GM23338 (cell line): ENCODE data around the gene EPHA3. TPM values are rescaled to one million over a fixed set of nuclear protein-coding genes. Genes with fewer than 3 reads are reported as not detected.

ENCODE experiments used
- ATAC-seq: fragments of 200-7000 bp; cut with Tn5 transposase; 3 replicates; pipeline ENCODE4 v1.9.1; 2020
- DNase-seq: peaks from one replicate; pipeline ENCODE4 v3.0.0-alpha.2; 2015; ENCODE audit warnings: low spot score
- H2AFZ ChIP-seq: fragments of 200-600 bp; sonication (generic); 2 replicates; pipeline ENCODE4 v1.8.0; 2016; ENCODE audit warnings: antibody characterized with exemption, mild to moderate bottlenecking, moderate library complexity
- H3F3A ChIP-seq: fragments of 200-600 bp; sonication (generic); replicated peaks from 2 replicates; pipeline ENCODE4 v1.8.0; 2017; ENCODE audit warnings: antibody characterized with exemption, mixed run types, low read depth
- H3K27ac ChIP-seq: fragments of 200-600 bp; sonication (generic); 2 replicates; pipeline ENCODE4 v1.6.1; 2016; ENCODE audit warnings: low read depth
- H3K27me3 ChIP-seq: fragments of 200-600 bp; sonication (generic); 2 replicates; pipeline ENCODE4 v1.8.0; 2016; ENCODE audit warnings: mild to moderate bottlenecking, mixed run types, moderate library complexity; ENCODE audit not compliant: insufficient read depth
- H3K36me3 ChIP-seq: fragments of 200-600 bp; sonication (generic); 2 replicates; pipeline ENCODE4 v1.8.0; 2016; ENCODE audit warnings: mild to moderate bottlenecking; ENCODE audit not compliant: insufficient read depth
- H3K4me1 ChIP-seq: fragments of 200-600 bp; sonication (generic); 2 replicates; pipeline ENCODE4 v1.8.0; 2016; ENCODE audit warnings: mild to moderate bottlenecking, moderate library complexity; ENCODE audit not compliant: insufficient read depth
- H3K4me2 ChIP-seq: fragments of 200-600 bp; sonication (generic); 2 replicates; pipeline ENCODE4 v1.7.1; 2017; ENCODE audit warnings: mixed run types
- H3K4me3 ChIP-seq: fragments of 200-600 bp; sonication (generic); 2 replicates; pipeline ENCODE4 v1.6.1; 2016; ENCODE audit warnings: mixed run types
- H3K79me2 ChIP-seq: fragments of 200-600 bp; sonication (generic); replicated peaks from 2 replicates; pipeline ENCODE4 v1.8.0; 2017; ENCODE audit warnings: mild to moderate bottlenecking; ENCODE audit not compliant: insufficient read depth
- H3K9me2 ChIP-seq: fragments of 200-600 bp; sonication (generic); 2 replicates; pipeline ENCODE4 v1.8.0; 2017; ENCODE audit not compliant: insufficient read depth
- H4K20me1 ChIP-seq: fragments of 200-600 bp; sonication (generic); replicated peaks from 2 replicates; pipeline ENCODE4 v1.8.0; 2017; ENCODE audit warnings: mild to moderate bottlenecking; ENCODE audit not compliant: insufficient read depth
- H3K27ac Mint-ChIP-seq: 2 replicates; pipeline ENCODE4 v1.8.0; 2020; ENCODE audit warnings: inconsistent platforms, mild to moderate bottlenecking, moderate library complexity, mixed read lengths
- H3K27me3 Mint-ChIP-seq: 3 replicates; pipeline ENCODE4 v1.8.0; 2022; ENCODE audit warnings: low read depth, mild to moderate bottlenecking, moderate library complexity, mixed read lengths, inconsistent platforms; ENCODE audit not compliant: insufficient read depth, poor library complexity
- H3K36me3 Mint-ChIP-seq: 3 replicates; pipeline ENCODE4 v1.8.0; 2021; ENCODE audit warnings: low read depth, mild to moderate bottlenecking, inconsistent platforms, moderate library complexity, mixed read lengths
- H3K4me1 Mint-ChIP-seq: 3 replicates; pipeline ENCODE4 v1.8.0; 2020; ENCODE audit warnings: mild to moderate bottlenecking, inconsistent platforms, mixed read lengths
- H3K4me3 Mint-ChIP-seq: 3 replicates; pipeline ENCODE4 v1.8.0; 2021; ENCODE audit warnings: moderate library complexity, mild to moderate bottlenecking, inconsistent platforms, mixed read lengths
- H3K9me3 Mint-ChIP-seq: 3 replicates; pipeline ENCODE4 v1.8.0; 2020; ENCODE audit warnings: moderate library complexity, mild to moderate bottlenecking, inconsistent platforms, mixed read lengths
- CREB1 ChIP-seq: fragments of 250-450 bp; sonication (Bioruptor Pico); IDR thresholded peaks from 2 replicates; pipeline ENCODE4 v1.5.0; 2020; ENCODE audit warnings: low read depth, mild to moderate bottlenecking, moderate library complexity
- ETS1 ChIP-seq: IDR thresholded peaks from 2 replicates; pipeline ENCODE4 v1.6.1; 2016; ENCODE audit warnings: antibody characterized with exemption
- EZH2 ChIP-seq: fragments of 200-600 bp; sonication (generic); IDR thresholded peaks from one replicate; pipeline ENCODE4 v1.8.0; 2017; ENCODE audit warnings: antibody characterized with exemption, mild to moderate bottlenecking, low read depth; ENCODE audit not compliant: unreplicated experiment
- EZH2phosphoT487 ChIP-seq: fragments of 200-600 bp; sonication (generic); IDR thresholded peaks from one replicate; pipeline ENCODE4 v1.8.1; 2018; ENCODE audit warnings: antibody characterized with exemption; ENCODE audit not compliant: unreplicated experiment
- JUNB ChIP-seq: IDR thresholded peaks from one replicate; pipeline ENCODE4 v1.6.1; 2016; ENCODE audit warnings: antibody characterized with exemption; ENCODE audit not compliant: unreplicated experiment
- NANOG ChIP-seq: IDR thresholded peaks from 2 replicates; pipeline ENCODE4 v1.6.1; 2016; ENCODE audit warnings: antibody characterized with exemption, borderline replicate concordance
- POLR2AphosphoS5 ChIP-seq: IDR thresholded peaks from 2 replicates; pipeline ENCODE4 v1.6.1; 2016; ENCODE audit warnings: antibody characterized with exemption, low read depth
- STAT1 ChIP-seq: IDR thresholded peaks from one replicate; pipeline ENCODE4 v1.6.1; 2016; ENCODE audit warnings: antibody characterized with exemption; ENCODE audit not compliant: unreplicated experiment
- ZNF114 ChIP-seq: fragments of 250-450 bp; sonication (Bioruptor Pico); IDR thresholded peaks from 2 replicates; pipeline ENCODE4 v1.5.0; 2020; ENCODE audit warnings: mild to moderate bottlenecking, moderate library complexity
- ZNF331 ChIP-seq: fragments of 250-450 bp; sonication (Bioruptor Pico); IDR thresholded peaks from 2 replicates; pipeline ENCODE4 v1.5.0; 2020; ENCODE audit warnings: low read depth, mild to moderate bottlenecking, moderate library complexity
- polyA plus RNA-seq: library from polyadenylated mRNA; unstranded; fragments of >200 nt; fragmentation: Nextera tagmentation; extraction: Ambion mirVana; gene quantifications from 2 replicates; pipeline ENCODE4 v1.2.1, GENCODE V29; 2016
- total RNA-seq: library from RNA; depleted of rRNA; stranded (reverse); fragments of >200 nt; shearing (Covaris generic); gene quantifications from 2 replicates; pipeline ENCODE4 v1.2.3, GENCODE V29; 2014
- TF ChIP-seq, protein P1 (sequence below), 2 experiments: fragments of 200-600 bp in 1 of 2; sonication (generic) in 1 of 2; conservative IDR thresholded peaks; 2 replicates each; pipeline versions ENCODE4 v1.5.1 to v1.6.1; 2016 to 2017; ENCODE audit warnings: antibody characterized with exemption in 2 of 2, low read depth in 2 of 2, mild to moderate bottlenecking in 2 of 2, moderate library complexity in 1 of 2
- TF ChIP-seq, protein P2 (sequence below): IDR thresholded peaks from one replicate; pipeline ENCODE4 v1.6.1; 2018; ENCODE audit warnings: antibody characterized with exemption; ENCODE audit not compliant: unreplicated experiment
- TF ChIP-seq, protein P3 (sequence below): fragments of 250-450 bp; sonication (Bioruptor Pico); IDR thresholded peaks from 2 replicates; pipeline ENCODE4 v1.5.0; 2020; ENCODE audit warnings: mild to moderate bottlenecking, moderate library complexity

EPHA3 gene
- total and polyA plus RNA-seq, 2 experiments from 2014 or later, result 0.05 to 0.21 TPM

DNA sequence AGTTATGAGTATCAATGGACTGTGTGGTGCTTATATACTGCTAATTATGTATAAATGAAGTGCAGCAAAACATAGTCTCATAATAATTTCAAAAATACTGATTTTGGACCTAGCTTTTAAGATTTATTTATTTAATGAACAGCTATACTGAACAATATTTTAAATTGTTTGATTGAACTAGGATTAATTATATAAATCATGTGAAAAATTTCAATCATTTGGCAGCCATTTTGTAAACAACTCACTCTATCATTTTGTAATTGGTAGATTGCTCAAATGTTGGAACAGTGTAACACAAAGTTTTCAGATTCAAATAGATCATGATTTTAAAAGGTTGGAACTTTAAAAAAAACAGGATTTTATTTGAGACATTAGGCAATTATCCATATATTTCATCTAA, 47.0 kb downstream of the EPHA3 start:
- DNase-seq (no peak), ATAC-seq (no peak)
- H3K36me3 Mint-ChIP-seq, result no peaks in the 10 kb centered on the region
- H3K27me3 Mint-ChIP-seq, result no peaks in the 10 kb centered on the region
- no peak overlapping the region for H2AFZ ChIP-seq
- no peak overlapping the region for H3K27ac Mint-ChIP-seq
- no peak overlapping the region for H3K27ac ChIP-seq
- no peaks in the 10 kb centered on the region for H3K79me2 ChIP-seq
- TF ChIP-seq ZNF114 (CRISPR knock-in tag) (no peak), ZNF331 (CRISPR knock-in tag) (no peak), EZH2phosphoT487 (no peak), CREB1 (CRISPR knock-in tag) (no peak), STAT1 (no peak), POLR2AphosphoS5 (no peak), ETS1 (no peak), EZH2 (no peak), JUNB (no peak), NANOG (no peak)
- TF ChIP-seq, protein P1, sequence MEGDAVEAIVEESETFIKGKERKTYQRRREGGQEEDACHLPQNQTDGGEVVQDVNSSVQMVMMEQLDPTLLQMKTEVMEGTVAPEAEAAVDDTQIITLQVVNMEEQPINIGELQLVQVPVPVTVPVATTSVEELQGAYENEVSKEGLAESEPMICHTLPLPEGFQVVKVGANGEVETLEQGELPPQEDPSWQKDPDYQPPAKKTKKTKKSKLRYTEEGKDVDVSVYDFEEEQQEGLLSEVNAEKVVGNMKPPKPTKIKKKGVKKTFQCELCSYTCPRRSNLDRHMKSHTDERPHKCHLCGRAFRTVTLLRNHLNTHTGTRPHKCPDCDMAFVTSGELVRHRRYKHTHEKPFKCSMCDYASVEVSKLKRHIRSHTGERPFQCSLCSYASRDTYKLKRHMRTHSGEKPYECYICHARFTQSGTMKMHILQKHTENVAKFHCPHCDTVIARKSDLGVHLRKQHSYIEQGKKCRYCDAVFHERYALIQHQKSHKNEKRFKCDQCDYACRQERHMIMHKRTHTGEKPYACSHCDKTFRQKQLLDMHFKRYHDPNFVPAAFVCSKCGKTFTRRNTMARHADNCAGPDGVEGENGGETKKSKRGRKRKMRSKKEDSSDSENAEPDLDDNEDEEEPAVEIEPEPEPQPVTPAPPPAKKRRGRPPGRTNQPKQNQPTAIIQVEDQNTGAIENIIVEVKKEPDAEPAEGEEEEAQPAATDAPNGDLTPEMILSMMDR (conservative IDR thresholded peaks at IDR 0.05; ENCODE audit: low read depth in 2 of 2), result no peak
- TF ChIP-seq, protein P2, sequence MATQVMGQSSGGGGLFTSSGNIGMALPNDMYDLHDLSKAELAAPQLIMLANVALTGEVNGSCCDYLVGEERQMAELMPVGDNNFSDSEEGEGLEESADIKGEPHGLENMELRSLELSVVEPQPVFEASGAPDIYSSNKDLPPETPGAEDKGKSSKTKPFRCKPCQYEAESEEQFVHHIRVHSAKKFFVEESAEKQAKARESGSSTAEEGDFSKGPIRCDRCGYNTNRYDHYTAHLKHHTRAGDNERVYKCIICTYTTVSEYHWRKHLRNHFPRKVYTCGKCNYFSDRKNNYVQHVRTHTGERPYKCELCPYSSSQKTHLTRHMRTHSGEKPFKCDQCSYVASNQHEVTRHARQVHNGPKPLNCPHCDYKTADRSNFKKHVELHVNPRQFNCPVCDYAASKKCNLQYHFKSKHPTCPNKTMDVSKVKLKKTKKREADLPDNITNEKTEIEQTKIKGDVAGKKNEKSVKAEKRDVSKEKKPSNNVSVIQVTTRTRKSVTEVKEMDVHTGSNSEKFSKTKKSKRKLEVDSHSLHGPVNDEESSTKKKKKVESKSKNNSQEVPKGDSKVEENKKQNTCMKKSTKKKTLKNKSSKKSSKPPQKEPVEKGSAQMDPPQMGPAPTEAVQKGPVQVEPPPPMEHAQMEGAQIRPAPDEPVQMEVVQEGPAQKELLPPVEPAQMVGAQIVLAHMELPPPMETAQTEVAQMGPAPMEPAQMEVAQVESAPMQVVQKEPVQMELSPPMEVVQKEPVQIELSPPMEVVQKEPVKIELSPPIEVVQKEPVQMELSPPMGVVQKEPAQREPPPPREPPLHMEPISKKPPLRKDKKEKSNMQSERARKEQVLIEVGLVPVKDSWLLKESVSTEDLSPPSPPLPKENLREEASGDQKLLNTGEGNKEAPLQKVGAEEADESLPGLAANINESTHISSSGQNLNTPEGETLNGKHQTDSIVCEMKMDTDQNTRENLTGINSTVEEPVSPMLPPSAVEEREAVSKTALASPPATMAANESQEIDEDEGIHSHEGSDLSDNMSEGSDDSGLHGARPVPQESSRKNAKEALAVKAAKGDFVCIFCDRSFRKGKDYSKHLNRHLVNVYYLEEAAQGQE, result no peak
- TF ChIP-seq, protein P3, sequence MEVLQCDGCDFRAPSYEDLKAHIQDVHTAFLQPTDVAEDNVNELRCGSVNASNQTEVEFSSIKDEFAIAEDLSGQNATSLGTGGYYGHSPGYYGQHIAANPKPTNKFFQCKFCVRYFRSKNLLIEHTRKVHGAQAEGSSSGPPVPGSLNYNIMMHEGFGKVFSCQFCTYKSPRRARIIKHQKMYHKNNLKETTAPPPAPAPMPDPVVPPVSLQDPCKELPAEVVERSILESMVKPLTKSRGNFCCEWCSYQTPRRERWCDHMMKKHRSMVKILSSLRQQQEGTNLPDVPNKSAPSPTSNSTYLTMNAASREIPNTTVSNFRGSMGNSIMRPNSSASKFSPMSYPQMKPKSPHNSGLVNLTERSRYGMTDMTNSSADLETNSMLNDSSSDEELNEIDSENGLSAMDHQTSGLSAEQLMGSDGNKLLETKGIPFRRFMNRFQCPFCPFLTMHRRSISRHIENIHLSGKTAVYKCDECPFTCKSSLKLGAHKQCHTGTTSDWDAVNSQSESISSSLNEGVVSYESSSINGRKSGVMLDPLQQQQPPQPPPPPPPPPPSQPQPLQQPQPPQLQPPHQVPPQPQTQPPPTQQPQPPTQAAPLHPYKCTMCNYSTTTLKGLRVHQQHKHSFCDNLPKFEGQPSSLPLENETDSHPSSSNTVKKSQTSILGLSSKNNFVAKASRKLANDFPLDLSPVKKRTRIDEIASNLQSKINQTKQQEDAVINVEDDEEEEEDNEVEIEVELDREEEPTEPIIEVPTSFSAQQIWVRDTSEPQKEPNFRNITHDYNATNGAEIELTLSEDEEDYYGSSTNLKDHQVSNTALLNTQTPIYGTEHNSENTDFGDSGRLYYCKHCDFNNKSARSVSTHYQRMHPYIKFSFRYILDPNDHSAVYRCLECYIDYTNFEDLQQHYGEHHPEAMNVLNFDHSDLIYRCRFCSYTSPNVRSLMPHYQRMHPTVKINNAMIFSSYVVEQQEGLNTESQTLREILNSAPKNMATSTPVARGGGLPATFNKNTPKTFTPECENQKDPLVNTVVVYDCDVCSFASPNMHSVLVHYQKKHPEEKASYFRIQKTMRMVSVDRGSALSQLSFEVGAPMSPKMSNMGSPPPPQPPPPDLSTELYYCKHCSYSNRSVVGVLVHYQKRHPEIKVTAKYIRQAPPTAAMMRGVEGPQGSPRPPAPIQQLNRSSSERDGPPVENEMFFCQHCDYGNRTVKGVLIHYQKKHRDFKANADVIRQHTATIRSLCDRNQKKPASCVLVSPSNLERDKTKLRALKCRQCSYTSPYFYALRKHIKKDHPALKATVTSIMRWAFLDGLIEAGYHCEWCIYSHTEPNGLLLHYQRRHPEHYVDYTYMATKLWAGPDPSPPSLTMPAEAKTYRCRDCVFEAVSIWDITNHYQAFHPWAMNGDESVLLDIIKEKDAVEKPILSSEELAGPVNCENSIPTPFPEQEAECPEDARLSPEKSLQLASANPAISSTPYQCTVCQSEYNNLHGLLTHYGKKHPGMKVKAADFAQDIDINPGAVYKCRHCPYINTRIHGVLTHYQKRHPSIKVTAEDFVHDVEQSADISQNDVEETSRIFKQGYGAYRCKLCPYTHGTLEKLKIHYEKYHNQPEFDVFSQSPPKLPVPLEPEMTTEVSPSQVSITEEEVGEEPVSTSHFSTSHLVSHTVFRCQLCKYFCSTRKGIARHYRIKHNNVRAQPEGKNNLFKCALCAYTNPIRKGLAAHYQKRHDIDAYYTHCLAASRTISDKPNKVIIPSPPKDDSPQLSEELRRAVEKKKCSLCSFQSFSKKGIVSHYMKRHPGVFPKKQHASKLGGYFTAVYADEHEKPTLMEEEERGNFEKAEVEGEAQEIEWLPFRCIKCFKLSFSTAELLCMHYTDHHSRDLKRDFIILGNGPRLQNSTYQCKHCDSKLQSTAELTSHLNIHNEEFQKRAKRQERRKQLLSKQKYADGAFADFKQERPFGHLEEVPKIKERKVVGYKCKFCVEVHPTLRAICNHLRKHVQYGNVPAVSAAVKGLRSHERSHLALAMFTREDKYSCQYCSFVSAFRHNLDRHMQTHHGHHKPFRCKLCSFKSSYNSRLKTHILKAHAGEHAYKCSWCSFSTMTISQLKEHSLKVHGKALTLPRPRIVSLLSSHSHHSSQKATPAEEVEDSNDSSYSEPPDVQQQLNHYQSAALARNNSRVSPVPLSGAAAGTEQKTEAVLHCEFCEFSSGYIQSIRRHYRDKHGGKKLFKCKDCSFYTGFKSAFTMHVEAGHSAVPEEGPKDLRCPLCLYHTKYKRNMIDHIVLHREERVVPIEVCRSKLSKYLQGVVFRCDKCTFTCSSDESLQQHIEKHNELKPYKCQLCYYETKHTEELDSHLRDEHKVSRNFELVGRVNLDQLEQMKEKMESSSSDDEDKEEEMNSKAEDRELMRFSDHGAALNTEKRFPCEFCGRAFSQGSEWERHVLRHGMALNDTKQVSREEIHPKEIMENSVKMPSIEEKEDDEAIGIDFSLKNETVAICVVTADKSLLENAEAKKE, result no peak
- no peaks in the 10 kb centered on the region for H3K27me3 ChIP-seq
- peaks cover 4% of the 10 kb centered on the region; the same call in 1 of the 3 replicates for H3K4me1 Mint-ChIP-seq
- no peaks in the 10 kb centered on the region for H4K20me1 ChIP-seq
- no peaks in the 10 kb centered on the region for H3F3A ChIP-seq
- H3K9me2 ChIP-seq, result no peaks in the 10 kb centered on the region
- no peak overlapping the region for H3K4me3 Mint-ChIP-seq
- H3K4me2 ChIP-seq, result no peak overlapping the region
- no peak overlapping the region for H3K4me3 ChIP-seq
- H3K4me1 ChIP-seq, result no peaks in the 10 kb centered on the region
- no peaks in the 10 kb centered on the region for H3K9me3 Mint-ChIP-seq
- H3K36me3 ChIP-seq, result no peaks in the 10 kb centered on the region
